Brain microvascular endothelial cell (primary cell): Measurements from ENCODE around the gene NOVA1.

ENCODE experiments used
- DNase-seq: peaks from one replicate; pipeline ENCODE4 v3.0.0-alpha.2; 2020
- H3K27ac ChIP-seq: fragments of 250-450 bp; sonication (Bioruptor Pico); 2 replicates; pipeline ENCODE4 v1.5.1; 2020; ENCODE audit warnings: mild to moderate bottlenecking, moderate library complexity
- H3K27me3 ChIP-seq: fragments of 250-450 bp; sonication (Bioruptor Pico); replicated peaks from 2 replicates; pipeline ENCODE4 v1.5.1; 2020; ENCODE audit warnings: mild to moderate bottlenecking
- H3K36me3 ChIP-seq: fragments of 250-450 bp; sonication (Bioruptor Pico); replicated peaks from 2 replicates; pipeline ENCODE4 v1.5.1; 2020; ENCODE audit warnings: mild to moderate bottlenecking
- H3K4me3 ChIP-seq: 2 replicates; pipeline ENCODE4 v1.5.1; 2011; ENCODE audit warnings: low read depth, mild to moderate bottlenecking, control low read depth, low read length, moderate library complexity
- CTCF ChIP-seq: IDR thresholded peaks from 2 replicates; pipeline ENCODE4 v1.5.1; 2011; ENCODE audit warnings: low read depth, mild to moderate bottlenecking, moderate library complexity, low read length, control low read depth, inconsistent platforms; ENCODE audit errors: missing control alignments
- in situ Hi-C: cut with HindIII; loops from 2 replicates; pipeline ENCODE4 v1.10.0; 2017; ENCODE audit warnings: low sequenced_read_pairs, low pct_ligation_motif_present

The NOVA1 gene

GRCh38 chr14:26500028-26500427, 97.8 kb downstream of the NOVA1 start:
- H3K27me3 ChIP-seq: no peaks in the 10 kb centered on the region
- in situ Hi-C loops: no loop called here
- DNase-seq: no peak
- no peak overlapping the region for H3K4me3 ChIP-seq
- no peaks in the 10 kb centered on the region for H3K36me3 ChIP-seq
- TF ChIP-seq CTCF: no peak
- no peak overlapping the region for H3K27ac ChIP-seq

- DNase-seq: no peak
- TF ChIP-seq CTCF: no peak
- Histone ChIP-seq H3K4me3 (no peak overlapping the region), H3K36me3 (no peaks in the 10 kb centered on the region), H3K27ac (no peak overlapping the region), H3K27me3 (no peaks in the 10 kb centered on the region)
- in situ Hi-C loops: no loop called here
Observed at GRCh38 chr14:26499546-26499945, 98.3 kb downstream of the NOVA1 start.

GRCh38 chr14:26486922-26487321, 110.9 kb downstream of the NOVA1 start:
- TF ChIP-seq CTCF: no peak
- H3K27ac ChIP-seq: no peak overlapping the region
- DNase-seq: no peak
- no peak overlapping the region for H3K4me3 ChIP-seq
- H3K36me3 ChIP-seq: no peaks in the 10 kb centered on the region
- no peaks in the 10 kb centered on the region for H3K27me3 ChIP-seq
- in situ Hi-C loops: no loop called here

- H3K36me3 ChIP-seq: no peaks in the 10 kb centered on the region
- H3K4me3 ChIP-seq: no peak overlapping the region
- no peak overlapping the region for H3K27ac ChIP-seq
- no peak for TF ChIP-seq CTCF
- in situ Hi-C loops: no loop called here
- DNase-seq: no peak
- H3K27me3 ChIP-seq: no peaks in the 10 kb centered on the region
Observed at GRCh38 chr14:26484562-26484961, 113.3 kb downstream of the NOVA1 start.

- no peak for TF ChIP-seq CTCF
- no peak for DNase-seq
- in situ Hi-C loops: no loop called here
- H3K4me3 ChIP-seq: no peak overlapping the region
- no peak overlapping the region for H3K27ac ChIP-seq
- no peaks in the 10 kb centered on the region for H3K36me3 ChIP-seq
- H3K27me3 ChIP-seq: no peaks in the 10 kb centered on the region
Observed at GRCh38 chr14:26478967-26479366, 118.9 kb downstream of the NOVA1 start.

- in situ Hi-C loops: no loop called here
- TF ChIP-seq CTCF: no peak
- no peaks in the 10 kb centered on the region for H3K27me3 ChIP-seq
- no peaks in the 10 kb centered on the region for H3K36me3 ChIP-seq
- no peak overlapping the region for H3K4me3 ChIP-seq
- DNase-seq: no peak
- H3K27ac ChIP-seq: no peak overlapping the region
Observed at GRCh38 chr14:26466862-26467261, 131.0 kb downstream of the NOVA1 start.
